ENCODE results near the gene ARL5C.
"Not testable (repeated sequence)": the region's sequence is repeated elsewhere in the genome, so short reads cannot be mapped to it uniquely, and the experiment has no call there.

Gene ARL5C

GRCh38 chr17:39194089-39194984, 28.4 kb upstream of the ARL5C start:
- DNase-seq, result peak; percentile 97

GRCh38 chr17:39193346-39193745, 27.4 kb upstream of the ARL5C start:
- no peak for DNase-seq

- DNase-seq, result no peak
Observed at GRCh38 chr17:39192901-39193300, 26.9 kb upstream of the ARL5C start.

- no peak for DNase-seq
Observed at GRCh38 chr17:39191750-39192510, 26.0 kb upstream of the ARL5C start.

GRCh38 chr17:39187152-39187830, 21.3 kb upstream of the ARL5C start:
- DNase-seq, result no peak

GRCh38 chr17:39186481-39187002, 20.6 kb upstream of the ARL5C start:
- peak; percentile 55 for DNase-seq

- peak; percentile 51 for DNase-seq
Observed at GRCh38 chr17:39183720-39184119, 17.8 kb upstream of the ARL5C start.

GRCh38 chr17:39183045-39183444, 17.1 kb upstream of the ARL5C start:
- no peak for DNase-seq

- DNase-seq, result no peak
Observed at GRCh38 chr17:39181303-39181702, 15.3 kb upstream of the ARL5C start.

GRCh38 chr17:39178536-39178935, 12.6 kb upstream of the ARL5C start:
- DNase-seq, result peak; percentile 61

GRCh38 chr17:39177256-39177655, 11.3 kb upstream of the ARL5C start:
- DNase-seq, result peak; percentile 94

- DNase-seq, result no peak
Observed at GRCh38 chr17:39175695-39176093, 9.7 kb upstream of the ARL5C start.

- peak; percentile 87 for DNase-seq
Observed at GRCh38 chr17:39174920-39175694, 9.1 kb upstream of the ARL5C start.

GRCh38 chr17:39173526-39174274, 7.7 kb upstream of the ARL5C start:
- no peak for DNase-seq

GRCh38 chr17:39173080-39173479, 7.1 kb upstream of the ARL5C start:
- no peak for DNase-seq

- DNase-seq, result no peak
Observed at GRCh38 chr17:39171933-39172332, 6.0 kb upstream of the ARL5C start.

GRCh38 chr17:39170558-39170957, 4.6 kb upstream of the ARL5C start:
- DNase-seq, result no peak

- no peak for DNase-seq
Observed at GRCh38 chr17:39170109-39170508, 4.1 kb upstream of the ARL5C start.

- DNase-seq, result no peak
Observed at GRCh38 chr17:39169518-39169917, 3.6 kb upstream of the ARL5C start.

GRCh38 chr17:39169101-39169500, 3.1 kb upstream of the ARL5C start:
- DNase-seq, result no peak

- DNase-seq, result not testable (repeated sequence)
Observed at GRCh38 chr17:39168503-39168902, 2.5 kb upstream of the ARL5C start.

- DNase-seq, result peak; percentile 53
Observed at GRCh38 chr17:39167476-39167875, 1.5 kb upstream of the ARL5C start.
